SK-N-SH (cell line): Measurements from ENCODE around the gene AGFG2.

Experiments used
- CTCF ChIP-seq: fragments of 200-600 bp; sonication (generic); IDR thresholded peaks from 2 replicates; pipeline ENCODE4 v1.6.1; 2017; ENCODE audit warnings: antibody characterized with exemption, mild to moderate bottlenecking, moderate library complexity
- EP300 ChIP-seq, 2 experiments: IDR thresholded peaks; 2 replicates each; pipeline versions ENCODE4 v1.4.0 to v1.6.1; 2012; ENCODE audit warnings: borderline replicate concordance in 1 of 2, low read depth in 1 of 2, low read length in 1 of 2
- FOSL2 ChIP-seq: IDR thresholded peaks from 2 replicates; pipeline ENCODE4 v1.4.0; 2012; ENCODE audit warnings: low read depth, mild to moderate bottlenecking, moderate library complexity, borderline replicate concordance
- GABPA ChIP-seq: IDR thresholded peaks from 2 replicates; pipeline ENCODE4 v1.4.0; 2012; ENCODE audit warnings: low read depth, mild to moderate bottlenecking
- JUND ChIP-seq: IDR thresholded peaks from 2 replicates; pipeline ENCODE4 v1.4.0; 2012
- MXI1 ChIP-seq: IDR thresholded peaks from 2 replicates; pipeline ENCODE4 v1.6.1; 2012; ENCODE audit warnings: mild to moderate bottlenecking, low read depth, low read length, improper control_type of control experiment
- POLR2AphosphoS5 ChIP-seq: IDR thresholded peaks from 2 replicates; pipeline ENCODE4 v1.6.1; 2012; ENCODE audit warnings: low read depth, low read length
- REST ChIP-seq: IDR thresholded peaks from 2 replicates; pipeline ENCODE4 v1.6.1; 2012; ENCODE audit warnings: mild to moderate bottlenecking, low read depth, low read length, moderate library complexity
- SMC3 ChIP-seq: IDR thresholded peaks from 2 replicates; pipeline ENCODE4 v1.6.1; 2012; ENCODE audit warnings: low read depth, low read length, improper control_type of control experiment
- TAF1 ChIP-seq: IDR thresholded peaks from 2 replicates; pipeline ENCODE4 v1.6.1; 2012; ENCODE audit warnings: low read depth, mild to moderate bottlenecking, low read length, moderate library complexity, borderline replicate concordance

- TF ChIP-seq JUND: no peak
- TF ChIP-seq SMC3: no peak
- TF ChIP-seq EP300 (IDR thresholded peaks at IDR 0.05; ENCODE audit: borderline replicate concordance in 1 of 2, low read depth in 1 of 2, low read length in 1 of 2): no peak
- no peak for TF ChIP-seq CTCF
- TF ChIP-seq REST: no peak
- no peak for TF ChIP-seq MXI1
- TF ChIP-seq FOSL2: no peak
- TF ChIP-seq GABPA: no peak
- TF ChIP-seq POLR2AphosphoS5: no peak
- no peak for TF ChIP-seq TAF1
Observed at GRCh38 chr7:100572281-100572948, 33.4 kb downstream of the AGFG2 start.
